ENCODE data around the gene SH3BGR.

Gene SH3BGR

GRCh38 chr21:39472786-39473185, 21.0 kb downstream of the SH3BGR start:
- Histone ChIP-seq H3K9ac (ENCODE audit: low read depth, low read length, poor library complexity, severe bottlenecking) (no peak overlapping the region), H3K79me2 (ENCODE audit: insufficient read depth, low read length) (no peaks in the 10 kb centered on the region), H3K9me2 (replicated peaks; ENCODE audit: low read depth, low read length) (no peaks in the 10 kb centered on the region), H3K27me3 (ENCODE audit: insufficient read depth, low read length, poor library complexity, severe bottlenecking) (no peaks in the 10 kb centered on the region), H2AFZ (ENCODE audit: low read length) (no peak overlapping the region), H3K36me3 (ENCODE audit: insufficient read depth, low read length) (no peaks in the 10 kb centered on the region), H3K9me3 (ENCODE audit: insufficient read depth, low read depth, low read length) (no peaks in the 10 kb centered on the region), H4K20me1 (ENCODE audit: insufficient read depth, low read length, poor library complexity, severe bottlenecking) (no peaks in the 10 kb centered on the region), H3K4me3 (ENCODE audit: low read length, poor library complexity, severe bottlenecking) (no peak overlapping the region), H3F3A (ENCODE audit: low read depth) (no peaks in the 10 kb centered on the region), H3K4me2 (ENCODE audit: low read depth, low read length, poor library complexity, severe bottlenecking) (no peak overlapping the region), H3K4me1 (ENCODE audit: insufficient read depth, low read length, poor library complexity, severe bottlenecking) (no peaks in the 10 kb centered on the region)
- no peak for TF ChIP-seq EZH2phosphoT487 (IDR thresholded peaks at IDR 0.05; ENCODE audit: borderline replicate concordance)
- TF ChIP-seq CTCF (conservative IDR thresholded peaks at IDR 0.05; ENCODE audit: low read length): no peak

GRCh38 chr21:39474611-39475010, 22.8 kb downstream of the SH3BGR start:
- H3K27me3 ChIP-seq (ENCODE audit: insufficient read depth, low read length, poor library complexity, severe bottlenecking): no peaks in the 10 kb centered on the region
- no peaks in the 10 kb centered on the region for H4K20me1 ChIP-seq (ENCODE audit: insufficient read depth, low read length, poor library complexity, severe bottlenecking)
- TF ChIP-seq CTCF (conservative IDR thresholded peaks at IDR 0.05; ENCODE audit: low read length) (no peak), EZH2phosphoT487 (IDR thresholded peaks at IDR 0.05; ENCODE audit: borderline replicate concordance) (no peak)
- no peaks in the 10 kb centered on the region for H3K4me1 ChIP-seq (ENCODE audit: insufficient read depth, low read length, poor library complexity, severe bottlenecking)
- no peak overlapping the region for H3K9ac ChIP-seq (ENCODE audit: low read depth, low read length, poor library complexity, severe bottlenecking)
- no peak overlapping the region for H3K4me3 ChIP-seq (ENCODE audit: low read length, poor library complexity, severe bottlenecking)
- H3K9me2 ChIP-seq (replicated peaks; ENCODE audit: low read depth, low read length): no peaks in the 10 kb centered on the region
- H3K79me2 ChIP-seq (ENCODE audit: insufficient read depth, low read length): no peaks in the 10 kb centered on the region
- H3K9me3 ChIP-seq (ENCODE audit: insufficient read depth, low read depth, low read length): no peaks in the 10 kb centered on the region
- H3K36me3 ChIP-seq (ENCODE audit: insufficient read depth, low read length): no peaks in the 10 kb centered on the region
- H3K4me2 ChIP-seq (ENCODE audit: low read depth, low read length, poor library complexity, severe bottlenecking): no peak overlapping the region
- no peaks in the 10 kb centered on the region for H3F3A ChIP-seq (ENCODE audit: low read depth)
- no peak overlapping the region for H2AFZ ChIP-seq (ENCODE audit: low read length)

- Histone ChIP-seq H3K4me2 (ENCODE audit: low read depth, low read length, poor library complexity, severe bottlenecking) (no peak overlapping the region), H3K4me1 (ENCODE audit: insufficient read depth, low read length, poor library complexity, severe bottlenecking) (no peaks in the 10 kb centered on the region), H3K79me2 (ENCODE audit: insufficient read depth, low read length) (no peaks in the 10 kb centered on the region), H3K9me3 (ENCODE audit: insufficient read depth, low read depth, low read length) (no peaks in the 10 kb centered on the region), H3K4me3 (ENCODE audit: low read length, poor library complexity, severe bottlenecking) (no peak overlapping the region), H3K36me3 (ENCODE audit: insufficient read depth, low read length) (no peaks in the 10 kb centered on the region), H3K9me2 (replicated peaks; ENCODE audit: low read depth, low read length) (no peaks in the 10 kb centered on the region), H4K20me1 (ENCODE audit: insufficient read depth, low read length, poor library complexity, severe bottlenecking) (no peaks in the 10 kb centered on the region), H3K27me3 (ENCODE audit: insufficient read depth, low read length, poor library complexity, severe bottlenecking) (no peaks in the 10 kb centered on the region), H2AFZ (ENCODE audit: low read length) (no peak overlapping the region), H3K9ac (ENCODE audit: low read depth, low read length, poor library complexity, severe bottlenecking) (no peak overlapping the region), H3F3A (ENCODE audit: low read depth) (no peaks in the 10 kb centered on the region)
- TF ChIP-seq EZH2phosphoT487 (IDR thresholded peaks at IDR 0.05; ENCODE audit: borderline replicate concordance) (no peak), CTCF (conservative IDR thresholded peaks at IDR 0.05; ENCODE audit: low read length) (no peak)
Observed at GRCh38 chr21:39479164-39479813, 27.5 kb downstream of the SH3BGR start.
